OCI-LY7 (cell line): ENCODE data around the gene ADCY3.

ENCODE experiments used
- EZH2phosphoT487 ChIP-seq: fragments of 200-600 bp; sonication (generic); IDR thresholded peaks from 2 replicates; pipeline ENCODE4 v1.6.1; 2018; ENCODE audit warnings: low read depth, borderline replicate concordance, mild to moderate bottlenecking, mixed run types, antibody characterized with exemption, low read length, moderate library complexity, mixed read lengths
- TF ChIP-seq, protein P1 (sequence below): fragments of 200-600 bp; sonication (generic); conservative IDR thresholded peaks from 2 replicates; pipeline ENCODE4 v1.5.1; 2014; ENCODE audit warnings: mild to moderate bottlenecking, antibody characterized with exemption, low read length, moderate library complexity, mixed read lengths

DNA sequence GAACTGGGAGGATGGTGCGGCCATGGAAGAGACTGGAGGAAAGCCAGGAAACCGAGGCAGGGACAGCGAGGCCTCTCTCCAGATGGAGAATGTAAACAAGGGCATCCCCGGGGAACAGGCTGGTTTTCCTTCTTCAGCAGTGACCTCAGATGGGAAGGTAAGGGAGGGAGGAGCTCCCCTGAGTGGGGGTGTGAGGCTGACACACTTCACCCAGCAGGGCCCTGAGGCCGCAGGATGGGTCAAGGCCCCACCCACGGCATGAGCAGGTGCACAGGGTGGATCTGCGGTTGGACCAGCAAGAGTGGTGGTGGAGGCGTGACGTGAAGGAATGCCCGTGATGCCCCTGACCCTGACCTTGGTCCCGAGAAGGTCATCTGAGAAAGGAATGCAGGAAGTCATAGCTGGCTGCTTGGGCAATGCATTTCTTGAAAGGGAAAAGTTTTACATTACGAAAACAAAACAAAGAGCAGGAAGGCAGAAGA is 48.1 kb downstream of the ADCY3 start:
- TF ChIP-seq, protein P1, sequence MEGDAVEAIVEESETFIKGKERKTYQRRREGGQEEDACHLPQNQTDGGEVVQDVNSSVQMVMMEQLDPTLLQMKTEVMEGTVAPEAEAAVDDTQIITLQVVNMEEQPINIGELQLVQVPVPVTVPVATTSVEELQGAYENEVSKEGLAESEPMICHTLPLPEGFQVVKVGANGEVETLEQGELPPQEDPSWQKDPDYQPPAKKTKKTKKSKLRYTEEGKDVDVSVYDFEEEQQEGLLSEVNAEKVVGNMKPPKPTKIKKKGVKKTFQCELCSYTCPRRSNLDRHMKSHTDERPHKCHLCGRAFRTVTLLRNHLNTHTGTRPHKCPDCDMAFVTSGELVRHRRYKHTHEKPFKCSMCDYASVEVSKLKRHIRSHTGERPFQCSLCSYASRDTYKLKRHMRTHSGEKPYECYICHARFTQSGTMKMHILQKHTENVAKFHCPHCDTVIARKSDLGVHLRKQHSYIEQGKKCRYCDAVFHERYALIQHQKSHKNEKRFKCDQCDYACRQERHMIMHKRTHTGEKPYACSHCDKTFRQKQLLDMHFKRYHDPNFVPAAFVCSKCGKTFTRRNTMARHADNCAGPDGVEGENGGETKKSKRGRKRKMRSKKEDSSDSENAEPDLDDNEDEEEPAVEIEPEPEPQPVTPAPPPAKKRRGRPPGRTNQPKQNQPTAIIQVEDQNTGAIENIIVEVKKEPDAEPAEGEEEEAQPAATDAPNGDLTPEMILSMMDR: no peak
- no peak for TF ChIP-seq EZH2phosphoT487
